ENCODE measurements around the gene OR2A14. TPM values are rescaled to one million over a fixed set of nuclear protein-coding genes. Genes with fewer than 3 reads are reported as not detected.

OR2A14 gene
- total and polyA plus RNA-seq, 2 of the 13 experiments (the other 11 are each of a cell fraction or from before 2014, with no cell fraction given): not detected

- no peak within 1 kb of the TSS for H3K9ac ChIP-seq (ENCODE audit: insufficient read depth, low read depth, low read length)
- in situ Hi-C loops (cut with HindIII; ENCODE audit: extremely low pct_ligation_motif_present, low pct_unique_long_range_greater_than_20kb) (no loop called here), intact Hi-C loops (cut with micrococcal nuclease; ENCODE audit: unreplicated experiment) (no loop called here)
- no peaks in the 10 kb centered on the region for H3K4me1 ChIP-seq (ENCODE audit: insufficient read depth, low read length)
- no peaks in the 10 kb centered on the region for H3K27me3 ChIP-seq (ENCODE audit: control insufficient read depth in 1 of 2, insufficient read depth in 2 of 2, low read length in 2 of 2)
- H2AFZ ChIP-seq (ENCODE audit: low read length): no peak within 1 kb of the TSS
- DNase-seq (ENCODE audit: low spot score): no peak
- H3K79me2 ChIP-seq (ENCODE audit: insufficient read depth, low read length): no peaks in the 10 kb centered on the region
- no peaks in the 10 kb centered on the region for H4K20me1 ChIP-seq (ENCODE audit: insufficient read depth, low read length)
- H3K9me3 ChIP-seq (ENCODE audit: low read length): no peaks in the 10 kb centered on the region
- BruUV-seq (replicated peaks): no TSS peak
- 0% methylated on average over 2 of the region's 2 CpGs for WGBS (ENCODE audit: low lambda C conversion rate)
- no peaks in the 10 kb centered on the region for H3K36me3 ChIP-seq (replicated peaks in 1 of 2; ENCODE audit: control insufficient read depth in 1 of 2, insufficient read depth in 2 of 2, low read length in 2 of 2)
- no peak within 1 kb of the TSS for H3K4me3 ChIP-seq (replicated peaks in 1 of 3; ENCODE audit: insufficient read depth in 1 of 3, low read depth in 2 of 3, low read length in 3 of 3)
- H3K27ac ChIP-seq (ENCODE audit: extremely low read length, insufficient read depth, low read length): no peak within 1 kb of the TSS
- TF ChIP-seq HNRNPK (IDR thresholded peaks at IDR 0.05; ENCODE audit: low read depth, low read length, poor library complexity, severe bottlenecking) (no peak), KMT2A (CRISPR knock-in tag; IDR thresholded peaks at IDR 0.05) (no peak), ZFP36L1 (CRISPR knock-in tag; IDR thresholded peaks at IDR 0.05) (no peak), TRIM24 (CRISPR knock-in tag; IDR thresholded peaks at IDR 0.05) (no peak), REL (CRISPR knock-in tag; conservative IDR thresholded peaks at IDR 0.05) (no peak), TBP (CRISPR knock-in tag; IDR thresholded peaks at IDR 0.05) (no peak), ISX (CRISPR knock-in tag; conservative IDR thresholded peaks at IDR 0.05) (no peak)
- TF ChIP-seq, protein P1, sequence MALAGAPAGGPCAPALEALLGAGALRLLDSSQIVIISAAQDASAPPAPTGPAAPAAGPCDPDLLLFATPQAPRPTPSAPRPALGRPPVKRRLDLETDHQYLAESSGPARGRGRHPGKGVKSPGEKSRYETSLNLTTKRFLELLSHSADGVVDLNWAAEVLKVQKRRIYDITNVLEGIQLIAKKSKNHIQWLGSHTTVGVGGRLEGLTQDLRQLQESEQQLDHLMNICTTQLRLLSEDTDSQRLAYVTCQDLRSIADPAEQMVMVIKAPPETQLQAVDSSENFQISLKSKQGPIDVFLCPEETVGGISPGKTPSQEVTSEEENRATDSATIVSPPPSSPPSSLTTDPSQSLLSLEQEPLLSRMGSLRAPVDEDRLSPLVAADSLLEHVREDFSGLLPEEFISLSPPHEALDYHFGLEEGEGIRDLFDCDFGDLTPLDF (CRISPR knock-in tag; IDR thresholded peaks at IDR 0.05): no peak
- TF ChIP-seq, protein P2, sequence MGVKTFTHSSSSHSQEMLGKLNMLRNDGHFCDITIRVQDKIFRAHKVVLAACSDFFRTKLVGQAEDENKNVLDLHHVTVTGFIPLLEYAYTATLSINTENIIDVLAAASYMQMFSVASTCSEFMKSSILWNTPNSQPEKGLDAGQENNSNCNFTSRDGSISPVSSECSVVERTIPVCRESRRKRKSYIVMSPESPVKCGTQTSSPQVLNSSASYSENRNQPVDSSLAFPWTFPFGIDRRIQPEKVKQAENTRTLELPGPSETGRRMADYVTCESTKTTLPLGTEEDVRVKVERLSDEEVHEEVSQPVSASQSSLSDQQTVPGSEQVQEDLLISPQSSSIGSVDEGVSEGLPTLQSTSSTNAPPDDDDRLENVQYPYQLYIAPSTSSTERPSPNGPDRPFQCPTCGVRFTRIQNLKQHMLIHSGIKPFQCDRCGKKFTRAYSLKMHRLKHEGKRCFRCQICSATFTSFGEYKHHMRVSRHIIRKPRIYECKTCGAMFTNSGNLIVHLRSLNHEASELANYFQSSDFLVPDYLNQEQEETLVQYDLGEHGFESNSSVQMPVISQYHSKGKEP (CRISPR knock-in tag; IDR thresholded peaks at IDR 0.05): no peak
- ChIA-PET CTCF (ENCODE audit: low intra/inter-chr PET ratio, low total read pairs) (no interaction called here), POLR2A (no interaction called here)
- no peak for FAIRE-seq
- ATAC-seq: no peak
- H3K4me2 ChIP-seq (ENCODE audit: low read depth, low read length): no peak within 1 kb of the TSS
These were observed 13.7 kb upstream of the OR2A14 start, which contains the start of gene OR2A2 for GRCh38 chr7:144109283-144109682. Gene OR2A2 (plus strand): TSS chr7:144109583. CDS start chr7:144109583, 0 bp downstream.

All from HepG2 (cell line).